GM19324 (cell line): Measurements from ENCODE around the gene FUT7.

Experiments
- ATAC-seq: cut with Tn5 transposase; IDR thresholded peaks from one replicate; pipeline ENCODE4 v1.9.1; 2021; ENCODE audit warnings: mild to moderate bottlenecking, moderate library complexity; ENCODE audit not compliant: unreplicated experiment, low FRiP score

The FUT7 gene

GRCh38 chr9:136985853-136986252 lies 46.0 kb downstream of the FUT7 start:
- ATAC-seq, result no peak

GRCh38 chr9:136985027-136985602 lies 46.8 kb downstream of the FUT7 start:
- no peak for ATAC-seq

GRCh38 chr9:136984464-136985026 lies 47.3 kb downstream of the FUT7 start:
- ATAC-seq, result no peak

GRCh38 chr9:136983656-136984314 lies 48.1 kb downstream of the FUT7 start:
- ATAC-seq, result no peak

GRCh38 chr9:136983167-136983566 lies 48.7 kb downstream of the FUT7 start:
- ATAC-seq, result no peak

- ATAC-seq, result no peak
Measured at GRCh38 chr9:136982232-136983051, 49.4 kb downstream of the FUT7 start, which contains the start of gene LCNL1. Gene LCNL1 (plus strand): TSS chr9:136982993. CDS start chr9:136983587, 594 bp downstream.

- no peak for ATAC-seq
Measured at GRCh38 chr9:136981588-136982231, 50.2 kb downstream of the FUT7 start.

- no peak for ATAC-seq
Measured at GRCh38 chr9:136980669-136981478, 51.0 kb downstream of the FUT7 start.
